NCI-H460 (cell line): ENCODE measurements around the gene VEGFC. TPM values are rescaled to one million over a fixed set of nuclear protein-coding genes. Genes with fewer than 3 reads are reported as not detected.

Source experiments
- DNase-seq: peaks from one replicate; pipeline ENCODE4 v3.0.0-alpha.2; 2016; ENCODE audit warnings: low read depth; ENCODE audit errors: extremely low read depth
- total RNA-seq: library from RNA; depleted of rRNA; stranded (reverse); fragments of >200 nt; shearing (Covaris generic); gene quantifications from 2 replicates; pipeline ENCODE4 v1.2.3, GENCODE V29; 2014

The VEGFC gene
- total RNA-seq, 1 experiment from 2014 or later, result 18.2 TPM

DNA sequence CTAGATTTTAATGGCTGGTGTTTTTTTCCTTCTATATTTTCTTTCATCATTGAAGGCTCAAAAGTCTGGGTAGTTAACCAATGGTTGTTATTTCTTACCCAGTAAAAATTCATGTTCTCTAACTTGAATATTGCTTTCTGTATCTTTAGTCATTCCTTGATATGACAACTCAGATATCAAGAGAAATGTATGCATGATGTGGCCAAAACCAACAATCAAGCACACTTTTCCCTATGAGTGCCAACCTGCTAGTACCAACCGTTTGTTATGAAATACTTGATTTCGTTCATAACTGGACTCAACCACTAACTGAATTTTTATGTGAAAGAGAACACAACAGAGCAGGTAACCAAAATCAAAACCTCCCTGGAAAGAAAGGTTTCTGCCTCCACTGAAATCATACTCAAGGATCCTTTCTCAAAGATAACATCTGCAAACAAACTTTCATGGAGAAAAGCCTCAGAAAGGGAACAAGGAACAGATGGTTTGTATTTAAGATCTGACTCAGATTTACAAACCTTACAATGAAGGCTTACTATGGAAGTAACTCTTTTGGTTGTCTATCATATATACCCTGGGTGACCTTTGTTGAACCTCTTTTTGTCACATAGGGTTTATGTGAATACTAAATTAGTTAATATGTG lies 8.3 kb upstream of the VEGFC start:
- DNase-seq, result no peak

DNA sequence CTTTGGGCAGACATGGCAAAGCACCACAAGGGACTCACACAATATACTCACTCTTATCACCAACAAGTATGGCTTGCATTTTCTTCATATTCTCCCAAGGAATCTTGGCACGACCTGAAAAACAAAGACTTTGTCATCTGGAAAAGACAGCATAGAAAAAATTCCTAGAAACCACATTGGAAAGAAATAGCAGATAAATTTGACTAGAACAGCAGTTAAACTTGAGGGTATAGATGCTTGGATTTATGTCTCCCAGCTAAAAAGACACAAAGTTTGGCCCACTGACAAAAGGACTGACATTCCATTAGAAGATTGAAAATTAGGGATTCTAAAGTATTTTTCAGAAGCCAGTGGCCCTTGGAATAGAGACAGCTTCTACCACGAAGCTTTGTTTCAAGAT lies 6.9 kb upstream of the VEGFC start:
- no peak for DNase-seq

DNA sequence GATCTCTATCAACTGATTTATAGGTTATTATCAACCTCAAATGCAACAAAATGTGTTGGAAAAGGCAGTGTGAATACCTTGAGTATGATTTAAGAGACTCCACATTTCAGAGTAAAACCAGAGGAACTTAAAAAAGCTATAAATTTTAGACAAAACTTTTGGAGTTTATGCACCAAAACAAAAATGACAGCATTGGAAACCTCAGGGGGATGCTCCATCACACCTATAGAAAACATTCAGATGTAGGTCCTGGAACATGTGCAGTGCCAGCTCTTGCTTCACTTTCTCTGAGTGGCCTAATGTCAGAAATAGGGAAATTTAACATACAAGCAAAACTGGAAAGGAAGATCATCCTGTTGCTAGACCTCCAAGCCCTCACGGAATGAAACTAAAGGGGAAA lies 5.8 kb upstream of the VEGFC start:
- DNase-seq, result no peak

DNA sequence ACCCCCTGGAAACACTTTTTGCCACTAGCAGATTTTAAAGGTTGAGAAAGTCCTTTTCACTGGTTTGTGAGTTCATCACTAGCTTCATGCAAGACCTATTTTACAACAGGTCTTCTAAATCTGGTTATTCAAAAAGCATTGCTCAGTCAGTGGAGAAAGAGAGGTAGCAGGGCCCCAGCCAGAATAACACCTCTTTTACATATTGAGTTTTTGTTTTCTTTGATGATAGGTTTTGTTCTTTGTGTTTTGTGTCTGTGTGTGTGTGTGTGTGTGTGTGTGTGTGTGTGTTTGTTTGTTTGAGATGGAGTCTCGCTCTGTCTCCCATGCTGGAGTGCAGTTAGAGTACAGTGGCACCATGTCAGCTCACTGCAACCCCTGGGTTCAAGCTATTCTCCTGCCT lies 2.7 kb upstream of the VEGFC start:
- DNase-seq, result no peak

DNA sequence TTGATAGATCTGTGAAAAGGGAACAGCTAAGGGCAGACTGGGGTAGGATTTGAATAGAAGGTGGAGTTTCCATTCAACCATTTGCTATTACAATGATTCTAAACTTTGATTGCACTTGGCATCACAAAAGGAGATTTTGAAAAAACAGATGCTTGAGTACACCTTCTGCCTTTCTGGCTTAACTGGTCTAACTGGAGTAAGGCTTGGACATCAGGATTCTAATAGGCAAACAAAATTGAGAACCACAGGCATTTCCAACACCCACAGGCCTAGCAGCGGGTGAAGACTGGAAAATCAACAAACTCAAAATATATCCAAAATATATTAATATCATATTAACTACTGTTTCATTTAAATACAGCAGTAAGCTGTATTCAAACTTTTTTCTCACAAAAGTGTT lies 1.9 kb upstream of the VEGFC start:
- no peak for DNase-seq

DNA sequence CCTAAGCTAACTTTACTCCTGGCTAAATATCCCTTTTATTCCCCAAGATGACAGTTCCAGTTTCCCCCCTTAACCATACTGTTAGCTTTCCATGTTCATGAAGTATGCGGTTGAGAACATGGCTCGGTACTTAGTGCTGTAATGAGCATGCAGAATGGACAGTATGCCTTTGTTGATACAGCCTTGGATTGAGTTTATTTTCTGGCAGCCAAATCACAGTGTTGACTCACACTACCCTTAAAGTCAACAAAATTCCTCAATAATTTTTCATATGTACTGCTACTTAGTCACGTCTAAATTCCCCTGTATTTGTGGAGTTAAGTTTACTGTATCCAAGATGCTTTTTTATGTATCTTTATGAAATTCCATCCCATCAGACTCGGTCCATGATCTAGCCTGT lies 1.4 kb upstream of the VEGFC start:
- peak; percentile 56 for DNase-seq

DNA sequence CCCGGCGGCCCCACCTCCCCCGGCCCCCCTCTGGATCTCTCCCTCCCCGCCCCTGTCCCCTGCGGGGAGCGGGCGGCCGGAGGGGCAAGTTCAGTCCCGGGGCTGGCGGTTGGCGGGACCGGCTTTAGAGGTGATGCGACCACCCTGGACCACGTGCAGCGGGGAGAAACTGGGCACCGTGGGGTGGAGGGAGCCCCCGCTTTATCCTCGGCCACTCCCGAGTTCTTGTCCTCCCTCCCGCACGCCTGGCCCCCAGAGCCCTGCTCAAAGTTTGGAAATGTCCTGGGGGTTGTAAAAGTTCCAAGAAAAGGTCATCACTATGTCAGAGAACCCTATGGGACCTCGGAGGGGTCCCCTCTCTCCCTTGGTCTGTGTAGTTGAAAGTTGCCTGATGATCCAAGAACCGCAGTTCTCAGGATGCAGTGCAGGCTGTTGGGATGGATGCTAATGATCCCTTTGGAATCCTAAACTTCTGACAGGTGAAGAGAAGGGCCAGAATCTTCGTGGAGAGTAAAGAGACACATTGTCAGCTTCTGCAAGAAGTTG lies 411 bp upstream of the VEGFC start:
- DNase-seq, result no peak

DNA sequence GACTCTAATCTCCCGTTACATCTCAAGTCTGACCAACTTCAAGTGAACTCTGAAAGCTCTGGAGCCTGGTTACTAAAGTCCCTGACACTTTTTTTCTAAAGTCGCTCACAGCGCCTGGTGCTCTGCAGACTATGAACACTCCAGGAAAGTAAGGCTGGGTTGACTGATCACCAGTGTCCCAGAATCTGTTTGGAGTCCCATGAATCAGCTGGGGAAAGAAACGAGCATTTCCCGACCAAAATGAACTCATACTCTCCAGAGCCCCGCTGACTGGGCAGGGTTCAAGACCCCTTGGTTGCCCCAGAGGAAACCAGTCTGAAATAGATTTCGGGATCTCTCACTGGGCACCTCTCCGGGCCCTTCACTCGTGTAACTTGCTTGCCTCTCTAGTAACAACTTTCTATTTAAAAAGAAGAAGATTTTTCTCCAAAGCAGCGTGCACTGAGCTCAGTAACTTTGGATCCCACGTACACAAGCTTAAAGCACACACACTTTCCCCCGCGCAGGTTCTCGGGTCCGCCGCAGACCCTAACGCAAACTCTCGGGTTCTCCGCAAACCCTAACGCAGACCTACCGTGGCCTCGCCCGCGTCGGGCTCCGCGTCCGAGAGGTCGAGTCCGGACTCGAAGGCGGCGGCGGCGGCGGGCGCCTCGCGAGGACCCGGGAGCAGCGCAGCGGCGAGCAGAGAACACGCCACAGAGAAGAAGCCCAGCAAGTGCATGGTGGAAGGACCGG lies 964 bp downstream of the VEGFC start:
- DNase-seq, result no peak

DNA sequence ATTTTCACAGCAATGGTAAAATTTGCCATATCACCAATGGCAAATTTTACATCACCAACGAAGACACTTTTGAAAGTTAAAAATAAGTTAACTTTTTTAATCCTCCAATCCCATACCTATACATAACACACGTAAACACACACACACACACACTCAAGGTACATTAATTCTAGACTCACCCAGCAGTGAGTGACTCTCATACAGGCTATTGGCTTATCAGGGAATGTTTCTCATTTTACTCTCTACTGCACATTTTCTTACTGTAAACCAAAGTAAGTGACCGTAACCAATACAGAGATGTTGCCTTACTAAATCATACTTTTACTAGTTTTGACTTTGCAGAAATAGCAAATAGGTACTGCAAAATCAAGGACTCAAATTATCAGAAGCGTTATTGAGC lies 2.3 kb downstream of the VEGFC start:
- no peak for DNase-seq

DNA sequence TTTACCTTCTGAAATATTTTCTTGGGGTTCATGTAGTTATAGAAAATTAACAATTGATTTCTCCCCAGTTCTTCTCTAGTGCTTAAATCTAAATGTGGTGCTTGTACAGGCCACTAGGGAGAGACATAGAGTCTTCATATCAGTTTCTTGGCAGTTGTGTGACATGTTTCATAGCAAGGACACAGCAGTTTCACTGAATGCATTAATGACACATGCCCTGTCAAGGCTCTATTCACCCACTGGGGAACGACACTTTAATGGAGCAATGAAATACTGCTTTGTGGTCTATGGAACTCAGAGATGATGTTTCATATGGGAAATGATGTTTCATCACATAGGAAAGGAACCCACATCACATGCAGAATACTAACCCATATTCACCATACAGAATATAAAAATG lies 2.8 kb downstream of the VEGFC start:
- peak; percentile 46 for DNase-seq

DNA sequence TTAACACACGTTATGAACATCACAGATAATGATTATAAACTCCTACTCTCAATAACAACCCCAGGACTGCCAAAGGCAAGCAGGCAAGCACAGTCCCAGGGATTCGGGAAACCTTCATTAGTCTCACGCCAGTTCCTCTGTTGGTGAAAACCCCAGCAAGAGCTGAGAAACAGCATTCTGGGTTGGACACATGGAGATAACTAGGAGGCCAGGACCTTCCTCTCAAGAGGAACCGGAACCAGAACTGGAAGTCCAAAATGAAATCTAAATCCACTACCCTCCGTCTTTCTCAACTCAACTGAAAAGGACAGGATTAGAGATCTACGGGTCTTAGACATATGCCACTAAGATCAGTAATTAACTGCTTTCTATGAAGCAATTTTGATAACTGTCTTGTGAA lies 3.8 kb downstream of the VEGFC start:
- no peak for DNase-seq

DNA sequence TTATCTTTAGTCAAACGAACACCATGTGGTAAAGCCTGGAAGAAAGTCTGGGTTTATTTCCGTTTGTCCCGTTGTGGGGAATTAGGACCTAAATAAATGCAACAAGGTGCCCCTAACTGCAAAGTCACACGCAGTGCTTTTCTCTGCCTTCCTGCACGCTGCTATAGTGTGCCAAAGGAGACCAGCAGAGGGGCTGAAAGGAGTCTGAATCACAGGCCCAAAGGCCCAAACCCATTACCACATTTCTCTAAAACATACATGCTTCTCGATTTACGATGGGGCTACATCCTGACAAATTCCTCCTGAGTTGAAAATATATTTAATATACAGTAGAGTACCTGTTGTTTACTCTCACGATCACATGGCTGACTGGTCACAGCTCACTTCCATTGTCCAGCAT lies 4.5 kb downstream of the VEGFC start:
- no peak for DNase-seq

DNA sequence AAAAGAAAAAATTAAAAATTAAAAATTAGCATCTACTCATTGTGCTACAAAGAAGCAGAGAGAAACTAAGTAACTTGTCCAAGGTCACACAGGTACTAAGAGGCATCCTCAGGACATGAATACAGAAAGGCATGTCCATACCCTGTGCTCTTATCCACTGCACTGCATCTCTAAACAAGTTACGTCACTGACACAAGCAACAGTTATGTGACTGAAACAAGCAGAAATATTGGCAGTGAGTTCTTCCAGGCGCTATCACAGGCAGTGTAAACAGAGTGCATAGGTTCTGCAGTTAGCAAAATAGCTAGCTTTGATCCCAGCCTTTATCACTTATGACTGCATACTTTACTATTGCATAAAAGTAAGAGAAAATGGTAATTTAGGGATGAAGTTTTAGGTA lies 7.9 kb downstream of the VEGFC start:
- DNase-seq, result no peak

DNA sequence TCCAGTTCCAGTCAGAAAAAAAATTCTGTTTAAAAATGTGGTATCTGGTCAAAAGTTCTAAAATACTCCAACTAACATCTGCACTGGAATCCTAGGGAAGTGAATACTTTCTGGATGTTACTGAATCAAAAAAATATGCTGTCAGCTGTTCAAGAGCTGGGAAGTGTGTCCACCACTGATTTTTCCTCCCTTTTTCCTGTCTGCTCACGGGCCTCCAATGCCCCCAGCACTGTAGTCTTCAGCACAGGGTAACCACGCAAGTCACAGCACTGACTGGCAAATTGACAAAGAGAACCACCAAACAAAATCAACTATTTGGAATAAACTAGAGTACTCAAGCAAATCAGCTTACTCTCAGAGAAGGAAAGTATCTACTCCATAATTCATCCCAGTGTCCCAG lies 9.9 kb downstream of the VEGFC start:
- DNase-seq, result no peak

DNA sequence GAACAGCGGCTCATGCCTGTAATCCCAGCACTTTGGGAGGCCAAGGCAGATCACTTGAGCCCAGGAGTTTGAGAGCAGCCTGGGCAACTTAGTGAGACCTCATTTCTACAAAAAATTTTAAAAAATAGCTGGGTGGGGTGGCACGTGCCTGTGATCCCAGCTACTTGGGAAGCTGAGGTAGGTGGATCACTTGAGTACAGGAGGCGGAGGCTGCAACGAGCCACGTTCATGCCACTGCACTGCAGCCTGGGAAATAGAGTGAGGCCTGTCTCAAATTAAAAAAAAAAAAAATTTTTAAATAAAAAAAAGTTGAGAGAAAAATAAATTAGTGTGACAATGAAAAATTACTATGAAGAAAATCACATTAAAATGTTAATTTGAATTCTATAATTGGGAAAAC lies 10.5 kb downstream of the VEGFC start:
- DNase-seq, result no peak

DNA sequence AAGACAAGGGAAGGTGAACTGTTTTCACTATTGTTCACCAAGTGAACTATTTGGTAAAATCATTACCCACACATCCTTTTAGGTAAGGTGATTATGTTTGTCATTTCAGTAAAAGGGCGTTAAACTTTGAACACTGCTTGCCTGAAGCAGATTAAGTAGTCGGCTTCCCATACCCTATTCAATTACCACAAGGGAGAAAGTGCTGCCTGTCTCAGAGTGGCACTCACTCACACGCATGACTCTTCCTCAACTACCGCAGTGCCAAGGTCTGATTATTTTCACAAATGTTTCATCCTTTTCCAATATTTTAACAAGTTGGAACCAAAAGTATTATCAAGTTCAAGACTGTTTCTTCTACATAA lies 11.0 kb downstream of the VEGFC start:
- DNase-seq, result no peak

DNA sequence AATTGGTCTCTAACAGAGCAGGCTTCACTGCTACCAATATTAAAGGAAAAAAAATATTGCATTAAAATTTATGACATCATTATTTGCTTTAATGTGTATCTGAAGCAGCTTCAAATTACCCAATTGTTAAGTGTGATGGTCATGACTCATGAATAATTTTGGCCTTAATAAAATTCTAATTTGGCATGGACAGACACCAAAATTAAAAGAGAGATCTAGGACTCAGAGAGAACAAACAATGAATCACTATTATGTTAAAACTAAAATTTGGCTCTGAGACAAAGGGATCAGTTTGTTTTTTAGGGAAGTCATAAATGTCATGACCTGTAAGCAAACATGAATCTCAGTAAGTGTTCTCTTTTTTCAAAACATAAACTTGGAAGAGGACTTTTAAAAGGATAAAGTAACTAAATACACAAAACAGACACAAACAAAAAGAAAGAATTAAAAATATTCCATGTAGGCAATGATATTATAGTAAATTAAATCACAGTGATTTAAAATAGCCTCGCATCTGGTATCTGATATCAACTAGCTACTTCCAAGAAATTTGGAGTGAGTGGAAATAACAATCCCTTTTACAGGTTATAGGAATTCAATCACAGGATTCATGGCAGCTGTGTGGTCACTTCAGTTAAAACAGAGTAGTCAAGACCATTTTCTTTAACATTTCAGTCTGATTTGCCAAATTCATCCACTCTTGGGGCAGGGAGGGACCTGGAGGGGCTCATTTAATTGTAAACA lies 11.6 kb downstream of the VEGFC start:
- DNase-seq, result no peak

DNA sequence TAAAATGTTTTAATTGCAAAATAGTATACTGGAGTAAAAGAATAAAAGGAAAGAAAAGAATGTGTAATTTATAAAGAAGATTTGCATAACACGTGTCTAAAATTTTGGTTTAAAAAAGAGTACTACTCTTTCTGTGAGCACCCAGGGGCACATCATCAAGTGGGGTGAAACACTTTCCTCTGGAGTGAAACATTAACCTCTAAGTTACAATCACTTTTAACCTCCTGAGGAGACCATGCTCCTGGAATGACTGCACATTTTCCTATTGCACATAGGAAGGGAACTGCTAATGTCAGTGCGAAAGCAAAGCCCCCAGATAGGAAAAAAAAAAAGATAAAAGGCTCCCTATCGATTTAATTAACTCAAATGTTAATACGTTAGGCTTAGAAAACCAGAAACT lies 13.3 kb downstream of the VEGFC start:
- no peak for DNase-seq

DNA sequence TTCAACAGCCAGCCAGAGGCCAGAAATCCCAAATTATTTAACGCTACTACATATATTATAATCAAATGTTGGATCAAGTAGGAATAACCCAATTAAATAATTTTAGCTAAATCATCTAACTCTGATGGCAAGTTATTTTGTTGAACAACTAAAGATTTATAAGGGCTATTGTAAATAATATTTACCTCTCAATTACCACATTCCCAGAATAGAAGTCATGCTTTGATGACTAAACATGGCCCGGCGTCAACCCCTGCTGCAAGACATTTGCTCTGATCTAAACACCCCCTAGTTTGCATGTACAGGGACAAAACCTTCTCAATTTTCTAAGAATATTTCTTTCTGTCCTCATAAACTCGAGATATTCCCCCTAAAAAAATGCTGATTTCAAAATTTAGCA lies 14.2 kb downstream of the VEGFC start:
- DNase-seq, result no peak

DNA sequence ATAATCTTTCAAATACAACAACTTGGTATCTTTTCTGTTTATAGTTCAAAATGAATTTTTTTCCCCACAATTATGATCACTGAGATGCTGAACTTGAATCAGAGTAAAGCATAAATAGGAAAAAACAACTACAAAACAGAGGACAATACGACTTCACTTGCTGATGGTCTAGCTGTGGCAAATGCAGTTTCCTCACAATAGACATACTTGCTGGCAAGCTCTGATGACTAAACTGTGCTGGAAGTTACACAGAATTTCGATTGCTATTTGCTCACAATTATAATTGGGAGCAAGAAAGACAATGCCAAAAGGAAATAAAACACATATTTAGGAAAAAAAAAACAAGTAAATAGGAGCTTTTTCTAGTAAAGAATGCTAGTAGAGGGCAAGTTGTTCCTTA lies 14.7 kb downstream of the VEGFC start:
- no peak for DNase-seq

DNA sequence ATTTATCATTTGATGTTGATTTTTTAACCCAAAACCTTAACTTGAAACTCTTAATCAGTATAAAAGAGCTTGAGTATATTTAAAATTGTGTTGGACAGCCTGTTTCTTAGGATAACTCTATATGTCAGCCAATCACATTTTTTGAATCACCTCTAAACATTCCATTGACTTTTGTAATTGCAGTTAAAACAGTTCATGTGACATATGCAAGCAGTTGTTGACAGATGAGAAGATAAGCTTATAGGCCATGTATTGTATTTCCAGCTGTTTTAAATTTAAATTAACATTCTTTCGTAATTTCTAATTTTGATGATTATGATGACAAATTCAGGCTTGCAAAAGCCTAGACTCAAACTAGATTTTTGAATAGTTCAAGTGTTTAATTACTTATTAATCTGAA lies 17.4 kb downstream of the VEGFC start:
- DNase-seq, result no peak

DNA sequence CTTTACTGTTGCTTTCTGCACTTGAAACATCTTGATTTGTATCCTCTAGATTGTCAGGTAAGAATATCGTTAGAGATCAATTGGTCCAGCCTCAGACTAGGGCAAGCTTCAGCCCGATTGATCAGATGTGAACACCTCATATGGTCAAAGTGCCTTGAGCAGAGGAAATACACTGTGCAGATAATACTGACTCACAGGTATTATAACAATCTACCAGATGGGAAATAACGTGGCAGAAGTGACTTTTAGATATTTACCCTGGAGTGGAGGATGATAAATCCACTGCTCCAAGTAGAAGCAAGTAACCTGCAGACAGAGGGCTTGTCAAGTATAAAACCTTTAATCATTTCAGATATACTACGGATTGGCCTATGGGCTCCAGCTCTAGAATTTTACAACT lies 17.9 kb downstream of the VEGFC start:
- no peak for DNase-seq
